ENCODE results near the gene SPRY1.

SPRY1 gene

DNA sequence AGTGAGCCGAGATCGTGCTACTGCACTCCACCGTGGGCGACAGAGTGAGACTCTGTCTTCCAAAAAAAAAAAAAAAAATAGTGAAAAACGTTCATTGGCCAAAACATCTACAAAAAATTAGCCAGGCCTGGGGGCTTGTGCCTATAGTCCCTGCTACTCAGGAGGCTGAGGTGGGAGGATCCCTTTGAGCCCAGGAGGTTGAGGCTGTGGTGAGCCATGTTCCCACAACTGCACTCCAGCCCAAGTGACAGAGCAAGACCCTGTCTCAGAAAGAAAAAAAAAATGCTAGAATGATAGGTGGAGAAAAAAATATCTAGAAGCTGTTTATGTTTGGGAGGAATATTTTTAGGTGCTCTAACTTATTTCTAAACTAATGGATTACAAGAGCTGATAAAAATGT lies 14.9 kb downstream of the SPRY1 start:
- DNase-seq (ENCODE audit: low read depth) = no peak

DNA sequence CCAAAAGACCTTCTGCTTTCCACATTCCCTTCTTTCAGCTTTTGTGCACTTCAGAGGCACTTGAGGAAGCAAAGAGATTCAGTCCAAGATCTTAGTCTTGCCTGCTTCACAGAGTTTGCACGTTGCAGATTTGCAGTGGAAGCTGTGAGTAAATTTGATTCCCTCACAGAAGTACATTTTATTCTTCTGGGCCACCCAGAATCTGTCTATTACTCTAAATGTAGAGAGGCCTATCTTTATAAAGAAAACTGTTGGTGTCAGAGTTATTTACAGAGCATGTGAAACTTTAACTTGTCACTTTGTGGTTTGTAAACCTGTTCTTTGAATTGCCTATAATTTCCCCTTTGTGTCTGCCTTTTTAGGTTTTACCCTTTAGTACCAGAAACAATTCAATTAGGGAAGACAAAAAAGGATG lies 15.5 kb downstream of the SPRY1 start:
- no peak for DNase-seq (ENCODE audit: low read depth)

DNA sequence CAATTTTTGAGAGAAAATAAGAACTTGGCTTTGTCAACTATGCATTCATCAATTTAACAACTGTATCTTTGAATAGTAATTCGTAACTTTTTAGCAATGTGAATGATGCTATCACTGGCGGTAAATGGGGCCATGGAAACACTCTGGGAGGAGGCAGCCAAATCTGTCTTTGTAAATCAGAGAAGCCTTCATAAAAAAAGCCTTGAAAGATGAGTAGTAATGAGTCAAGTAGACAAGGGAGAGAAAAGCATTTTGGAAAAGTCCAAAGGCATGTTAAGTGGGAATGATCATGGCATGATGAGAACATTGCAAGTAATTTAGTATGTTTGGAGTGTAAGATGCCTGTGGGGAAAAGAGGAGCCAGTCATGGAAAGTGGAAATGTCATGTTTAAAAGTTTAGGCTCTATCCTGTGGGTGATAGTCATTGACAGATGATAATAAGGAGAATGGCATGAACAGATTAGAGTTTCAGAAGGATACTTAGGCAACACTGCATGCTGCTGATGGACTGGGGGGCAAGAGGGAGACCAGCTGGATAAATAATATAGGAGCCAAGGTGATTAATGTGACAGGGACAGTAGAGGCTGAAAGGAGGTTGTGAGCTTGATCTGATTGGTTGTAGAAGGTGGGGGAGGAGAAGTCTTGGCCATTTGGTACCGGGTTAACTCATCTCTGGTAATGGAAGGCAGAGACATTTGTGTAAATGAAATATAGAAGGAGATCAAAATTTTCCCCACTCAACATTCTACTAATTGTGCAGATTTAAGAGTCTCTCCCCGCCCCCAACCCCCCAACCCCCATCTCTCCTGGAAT lies 16.3 kb downstream of the SPRY1 start:
- DNase-seq (ENCODE audit: low read depth) = no peak

DNA sequence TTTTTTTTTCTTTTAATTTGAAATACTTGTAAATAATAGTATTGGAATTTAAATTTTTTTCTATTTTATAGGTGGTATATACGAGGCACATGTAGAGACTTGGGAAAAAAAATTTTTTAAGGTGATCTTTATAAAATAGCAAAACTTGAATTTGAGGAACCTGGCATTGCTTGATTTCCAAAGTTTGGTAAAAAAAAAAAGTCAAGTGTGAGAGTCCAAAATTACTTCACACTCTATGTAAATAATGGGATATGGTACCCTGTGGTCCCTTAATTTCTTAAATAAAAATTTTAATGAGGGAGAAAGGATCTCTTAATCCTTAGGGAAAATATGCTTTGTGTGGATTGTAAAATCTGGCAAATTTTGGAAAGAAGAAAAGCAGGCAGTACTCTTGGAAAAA lies 19.0 kb downstream of the SPRY1 start:
- no peak for DNase-seq (ENCODE audit: low read depth)

DNA sequence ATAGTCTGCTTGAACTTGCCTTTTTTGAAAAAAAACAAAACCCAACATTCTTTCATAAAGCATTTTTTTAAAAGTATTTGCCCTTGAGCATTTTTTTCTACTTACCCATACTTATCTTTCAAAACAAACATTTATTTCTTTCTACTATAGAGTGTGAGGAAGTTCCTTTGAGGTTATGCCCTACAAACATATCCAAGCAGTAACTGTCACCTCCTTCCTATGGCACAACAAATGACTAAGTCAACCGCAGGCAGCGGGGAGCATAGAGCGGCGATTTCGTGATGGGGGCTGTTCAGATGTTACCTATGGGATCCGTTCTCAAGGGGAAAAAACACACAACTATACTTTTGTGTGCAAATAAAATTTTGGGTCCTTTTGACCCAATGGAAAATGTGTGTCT lies 19.4 kb downstream of the SPRY1 start:
- DNase-seq (ENCODE audit: low read depth) = peak; percentile 77

DNA sequence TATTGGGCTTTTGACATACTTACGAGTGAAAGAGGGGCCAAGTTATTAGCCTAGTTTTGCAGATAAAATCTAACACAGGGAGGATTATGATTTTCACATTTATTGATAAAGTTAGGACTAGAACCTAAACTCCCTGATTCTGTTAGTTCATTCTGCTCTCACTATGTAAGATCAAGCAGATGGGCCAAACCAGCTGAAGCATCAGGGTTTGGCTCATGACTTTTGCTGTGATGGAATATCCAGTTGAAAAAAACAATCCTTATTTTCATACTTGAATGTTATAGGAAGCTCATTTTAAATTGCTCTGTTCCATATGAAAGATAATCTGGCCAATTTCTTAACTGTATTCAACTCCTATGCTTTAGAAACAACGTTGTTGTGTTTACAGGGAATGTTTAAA lies 21.2 kb downstream of the SPRY1 start:
- no peak for DNase-seq (ENCODE audit: low read depth)

DNA sequence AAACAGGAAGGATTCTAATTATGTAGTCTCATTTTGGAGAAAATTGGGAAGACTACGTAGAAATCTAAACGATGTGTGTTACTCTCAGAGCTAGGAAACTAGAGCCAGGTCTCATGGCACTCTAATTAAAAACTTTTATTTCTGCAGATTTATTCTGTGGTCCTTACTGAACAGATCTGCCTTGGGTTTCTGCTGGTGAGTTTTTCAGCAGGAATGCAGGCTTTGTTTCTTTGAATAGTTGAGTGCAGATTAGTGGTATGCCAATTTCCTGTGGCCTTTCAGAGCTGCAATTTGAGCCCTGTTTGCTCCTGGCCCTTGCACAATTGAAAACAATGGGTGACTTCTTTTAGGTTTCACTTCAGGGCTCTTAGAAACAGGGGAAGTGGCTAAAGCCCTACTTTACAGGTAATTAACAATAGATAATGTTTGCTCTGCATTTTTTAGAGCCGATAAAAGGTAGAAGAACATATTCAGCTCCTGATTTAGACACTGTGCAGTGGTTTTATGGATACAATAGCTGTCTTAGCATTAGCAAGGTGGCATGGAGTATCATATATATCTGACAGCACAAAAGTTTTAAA lies 21.8 kb downstream of the SPRY1 start:
- DNase-seq (ENCODE audit: low read depth) = peak; percentile 97

DNA sequence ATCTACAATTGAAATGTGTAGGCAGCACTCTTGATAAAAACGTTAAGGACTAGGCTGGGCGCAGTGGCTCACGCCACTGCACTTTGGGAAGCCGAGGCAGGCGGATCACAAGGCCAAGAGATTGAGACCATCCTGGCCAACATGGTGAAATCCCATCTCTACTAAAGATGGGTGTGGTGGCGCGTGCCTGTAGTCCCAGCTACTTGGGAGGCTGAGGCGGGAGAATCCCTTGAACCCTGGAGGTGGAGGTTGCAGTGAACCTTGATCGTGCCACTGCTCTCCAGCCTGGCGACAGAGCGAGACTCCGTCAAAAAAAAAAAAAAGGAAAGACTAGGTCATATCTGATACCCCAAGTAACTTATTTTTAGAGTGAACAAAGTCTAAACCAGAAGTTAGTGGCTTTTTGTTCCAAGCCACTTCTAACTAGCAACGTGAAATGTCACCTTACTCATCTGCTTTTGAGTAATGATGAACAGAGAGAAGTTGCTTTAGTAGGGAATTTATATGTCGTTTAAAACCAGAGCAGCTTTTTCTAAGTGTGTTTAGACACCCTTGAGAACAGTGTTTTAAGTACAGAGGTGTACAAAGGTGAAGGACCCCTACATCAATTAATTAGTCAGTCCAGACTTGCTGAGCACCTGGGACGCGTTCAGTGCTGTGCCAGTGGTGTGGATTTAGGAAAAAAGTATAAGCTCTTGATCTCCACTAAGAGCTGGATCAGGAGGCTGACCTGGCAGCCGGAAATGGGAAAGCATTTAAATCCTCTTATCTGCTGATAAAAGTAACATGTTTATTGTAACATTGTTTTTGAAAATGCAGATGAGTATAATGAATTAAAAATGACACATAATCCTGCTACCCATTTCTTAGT lies 23.5 kb downstream of the SPRY1 start:
- no peak for DNase-seq (ENCODE audit: low read depth)

DNA sequence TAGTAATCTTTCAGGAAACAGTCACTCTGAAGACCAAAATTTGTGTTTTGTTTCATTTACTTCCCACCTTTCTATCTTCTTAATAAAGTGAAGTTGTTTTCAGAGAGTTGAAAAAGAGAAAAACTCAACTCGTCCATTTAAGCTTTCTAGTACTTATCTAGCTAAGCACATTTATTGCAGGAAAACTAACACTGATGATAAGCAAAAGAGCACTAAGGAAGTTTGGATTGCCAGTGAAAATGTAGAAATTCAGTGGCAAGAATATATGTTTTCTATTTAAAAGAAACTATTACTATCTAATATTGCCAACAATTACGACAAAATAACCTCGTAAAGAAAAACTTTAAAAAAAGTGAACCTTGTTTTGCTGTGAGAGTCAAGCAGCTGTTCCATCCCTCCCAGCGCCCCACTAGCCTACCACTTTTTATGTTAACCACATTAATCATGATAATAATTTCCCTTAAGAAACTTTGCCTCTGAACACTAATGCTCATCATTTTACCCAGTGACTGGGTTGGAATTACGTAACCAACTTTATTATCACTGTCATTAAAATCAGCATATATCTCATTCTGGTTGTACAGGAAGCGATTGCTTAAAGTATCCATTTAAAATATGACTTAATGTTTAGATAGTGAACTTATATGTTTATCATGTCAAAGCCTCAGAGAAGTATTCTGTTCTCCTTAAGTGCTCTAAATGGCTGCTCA lies 24.8 kb downstream of the SPRY1 start:
- DNase-seq (ENCODE audit: low read depth) = peak; percentile 63

DNA sequence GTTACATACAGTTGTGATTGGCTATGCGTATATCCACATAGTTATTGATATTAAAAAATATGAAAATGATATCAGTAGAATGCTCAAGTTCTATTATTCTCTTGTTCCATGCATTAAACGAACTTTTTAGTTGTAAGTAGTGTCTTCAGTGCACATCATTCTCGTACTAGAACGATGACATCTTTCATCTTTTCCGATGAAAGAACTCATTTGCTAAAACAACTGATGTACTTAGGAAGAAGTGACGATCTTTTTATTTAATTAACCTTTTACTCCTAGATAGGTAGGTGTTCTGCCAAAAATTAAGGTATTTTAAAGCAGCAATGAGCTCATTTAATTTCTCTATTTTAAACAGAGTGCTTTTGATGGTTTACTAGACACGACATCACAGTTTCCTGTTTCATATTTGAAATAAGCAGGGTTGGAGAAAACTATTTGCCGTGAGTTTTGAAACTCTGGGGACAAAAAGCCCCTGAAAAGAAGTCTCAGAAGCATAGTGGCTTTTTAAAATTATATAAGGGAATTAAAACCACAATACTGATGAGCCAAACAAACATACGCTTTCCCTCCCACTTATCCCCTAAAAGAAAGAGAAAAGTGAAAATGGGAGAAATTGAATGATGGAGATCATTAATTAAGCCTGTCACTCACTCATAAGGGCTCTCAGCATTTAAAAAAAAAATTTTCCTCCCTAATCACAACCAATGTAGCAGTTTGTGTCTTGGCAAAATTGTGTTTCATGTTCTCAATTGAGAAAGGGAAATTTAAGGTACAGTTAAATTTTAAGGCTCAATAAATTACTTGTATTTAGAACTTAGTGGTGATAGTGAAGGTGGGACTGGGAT lies 25.6 kb downstream of the SPRY1 start:
- no peak for DNase-seq (ENCODE audit: low read depth)

DNA sequence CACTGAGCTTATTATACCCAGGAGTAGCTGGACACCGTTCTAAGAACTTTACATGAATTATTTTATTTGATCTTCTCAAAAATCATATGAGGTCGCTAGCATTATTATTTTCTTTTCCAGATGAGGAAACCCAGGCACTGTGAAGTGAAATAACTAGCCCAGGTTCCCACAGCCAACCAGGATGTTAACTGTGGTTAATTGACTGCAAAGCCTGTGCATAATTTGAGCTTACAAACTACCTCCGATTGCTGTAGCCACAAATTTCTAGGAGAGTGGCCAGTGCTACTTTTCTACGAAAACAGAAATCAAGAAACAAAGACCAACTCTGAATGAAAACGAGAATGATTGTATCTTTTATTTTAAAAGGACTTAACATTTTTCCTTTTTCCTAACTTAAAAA lies 27.2 kb downstream of the SPRY1 start:
- no peak for DNase-seq (ENCODE audit: low read depth)

DNA sequence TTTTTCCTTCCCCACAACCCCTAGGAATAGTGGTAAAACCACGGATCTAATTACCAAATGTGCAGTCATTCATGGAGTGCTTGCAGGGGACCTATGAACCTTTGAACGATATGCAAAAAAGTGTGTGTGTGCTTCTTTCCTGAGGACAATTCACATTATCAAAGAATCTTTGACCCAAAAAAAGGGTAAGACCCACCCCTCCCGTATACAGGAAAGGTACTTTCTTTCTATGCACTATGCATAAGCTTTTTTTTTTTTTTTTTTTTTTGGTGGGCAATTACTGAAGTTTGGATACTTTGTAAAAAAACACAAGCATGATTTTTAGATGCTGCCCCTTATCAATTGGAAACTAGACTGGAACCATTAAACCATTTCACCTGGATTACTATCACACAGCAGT lies 31.4 kb downstream of the SPRY1 start:
- no peak for DNase-seq (ENCODE audit: low read depth)

DNA sequence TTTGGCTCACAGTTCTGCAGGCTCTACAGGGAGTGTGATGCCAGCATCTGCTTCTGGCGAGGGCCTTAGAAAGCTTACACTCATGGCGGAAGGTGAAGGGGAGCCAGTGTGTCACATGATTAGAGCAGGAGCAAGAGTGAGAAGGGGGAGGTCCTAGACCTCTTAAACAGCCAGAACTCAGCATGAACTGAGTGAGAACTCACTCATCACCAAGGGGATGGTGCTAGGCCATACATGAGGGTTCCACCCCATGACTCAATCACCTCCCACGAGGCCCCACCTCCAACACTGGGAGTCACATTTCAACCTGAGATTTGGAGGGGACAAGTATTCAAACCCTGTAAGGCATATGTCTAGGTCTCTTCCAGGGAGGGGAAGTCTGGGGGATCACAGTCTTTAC lies 33.4 kb downstream of the SPRY1 start:
- DNase-seq (ENCODE audit: low read depth) = no peak

DNA sequence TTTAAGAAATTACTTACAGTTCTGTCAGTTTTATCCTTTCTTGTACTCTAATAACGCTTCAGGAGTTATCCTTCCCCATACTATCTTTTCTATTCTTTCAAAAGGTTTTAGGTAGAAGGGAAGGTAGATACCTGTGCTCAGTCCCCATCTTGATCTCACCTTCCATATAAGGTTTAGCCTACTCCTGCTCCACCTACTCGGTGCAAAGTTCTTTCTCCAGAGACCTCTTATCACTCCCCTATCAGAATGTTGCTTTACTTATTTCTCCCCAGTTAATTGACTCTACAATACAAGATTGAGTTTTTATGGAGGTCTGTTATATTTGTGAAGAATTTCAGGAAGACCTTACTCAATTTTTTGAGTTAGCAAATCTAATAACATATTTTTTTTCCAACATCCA lies 33.9 kb downstream of the SPRY1 start:
- DNase-seq (ENCODE audit: low read depth) = no peak

DNA sequence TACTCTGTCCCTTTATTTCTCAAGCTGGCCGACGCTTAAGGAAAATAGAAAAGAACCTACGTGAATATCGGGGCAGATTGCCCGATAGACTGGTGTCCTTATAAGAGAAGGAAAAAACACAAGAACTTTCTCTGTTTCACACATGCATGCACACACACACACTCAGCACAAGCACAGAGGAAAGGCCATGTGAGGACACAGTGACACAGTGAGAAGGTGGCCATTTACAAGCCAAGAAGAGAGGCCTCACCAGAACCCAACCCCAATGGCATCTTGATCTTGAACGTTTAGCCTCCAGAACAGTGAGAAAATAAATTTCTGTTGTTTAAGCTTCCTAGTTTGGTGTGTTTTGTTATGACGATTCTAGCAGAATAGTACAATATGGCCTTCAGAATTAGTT lies 37.0 kb downstream of the SPRY1 start:
- no peak for DNase-seq (ENCODE audit: low read depth)

DNA sequence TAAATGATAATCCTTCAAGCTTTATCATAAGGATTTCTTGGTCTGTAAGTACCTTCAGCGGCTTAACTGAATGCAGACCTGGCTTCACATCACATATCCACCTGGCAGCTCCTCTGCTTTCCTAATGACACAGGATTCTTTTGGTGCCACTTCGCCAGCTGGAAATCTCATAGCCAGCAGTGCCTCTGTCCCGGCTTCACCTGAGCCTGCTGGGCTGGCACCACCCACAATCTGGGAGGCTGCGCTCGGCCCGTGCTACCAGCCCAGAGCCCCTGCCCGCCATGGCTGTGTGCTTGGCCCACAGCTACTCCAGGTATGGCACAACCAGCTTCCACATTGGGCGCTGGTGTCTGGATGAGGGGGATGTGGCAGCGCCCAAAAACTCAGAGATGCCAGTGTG lies 37.4 kb downstream of the SPRY1 start:
- DNase-seq (ENCODE audit: low read depth) = no peak

DNA sequence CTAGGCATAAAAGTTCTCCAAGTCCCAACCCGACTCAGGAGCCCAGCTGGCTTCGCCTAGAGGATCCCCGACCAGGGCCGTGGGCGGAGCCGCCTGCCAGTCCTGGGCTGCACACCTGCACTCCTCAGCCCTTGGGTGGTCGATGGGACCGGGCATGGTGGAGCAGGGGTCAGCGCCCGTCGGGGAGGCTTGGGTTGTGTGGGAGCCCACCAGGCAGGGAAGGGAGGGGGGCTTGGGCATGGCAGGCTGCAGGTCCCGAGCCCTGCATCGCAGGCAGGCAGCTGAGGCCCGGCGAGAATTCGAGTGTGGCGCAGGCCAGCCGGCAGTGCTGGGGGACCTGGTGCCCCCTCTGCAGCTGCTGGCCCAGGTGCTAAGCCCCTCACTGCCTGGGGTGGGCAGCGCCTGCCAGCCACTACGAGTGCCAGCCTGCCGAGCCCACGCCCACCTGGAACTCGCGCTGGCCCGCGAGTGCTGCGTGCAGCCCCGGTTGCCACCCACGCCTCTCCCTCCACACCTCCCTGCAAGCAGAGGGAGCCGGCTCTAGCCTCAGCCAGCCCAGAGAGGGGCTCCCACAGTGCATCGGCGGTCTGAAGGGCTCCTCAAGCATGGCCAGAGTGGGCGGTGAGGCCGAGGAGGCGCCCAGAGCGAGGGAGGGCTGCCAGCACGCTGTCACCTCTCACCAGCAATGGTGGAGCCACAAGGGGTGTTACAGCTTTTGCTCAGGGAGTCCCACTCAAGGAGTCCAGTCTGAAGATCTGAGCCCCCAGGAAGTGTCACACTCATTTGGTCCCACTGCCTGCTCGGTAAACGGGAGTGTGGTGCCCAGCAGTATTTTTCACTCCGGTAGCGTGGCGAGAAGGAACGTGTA lies 38.9 kb downstream of the SPRY1 start:
- DNase-seq (ENCODE audit: low read depth) = no peak

DNA sequence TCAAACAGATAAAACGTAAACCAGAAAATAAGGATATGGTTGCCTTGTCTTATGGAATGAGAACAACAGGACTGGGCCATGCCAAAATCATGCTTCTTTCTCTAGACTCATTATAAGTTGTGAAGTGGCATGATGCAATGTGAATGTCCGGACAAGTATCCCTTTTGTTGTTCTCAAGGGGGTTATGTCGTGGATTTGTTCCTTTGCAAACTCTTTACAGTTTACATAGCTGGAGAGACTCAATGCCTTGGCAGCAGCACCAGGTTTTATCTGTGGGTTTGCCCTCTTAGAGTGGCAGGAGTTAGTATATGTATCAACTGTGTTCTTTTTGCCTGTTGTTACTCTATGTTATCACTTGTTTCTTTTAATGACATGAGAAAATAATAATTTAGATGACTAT lies 41.4 kb downstream of the SPRY1 start:
- no peak for DNase-seq (ENCODE audit: low read depth)

DNA sequence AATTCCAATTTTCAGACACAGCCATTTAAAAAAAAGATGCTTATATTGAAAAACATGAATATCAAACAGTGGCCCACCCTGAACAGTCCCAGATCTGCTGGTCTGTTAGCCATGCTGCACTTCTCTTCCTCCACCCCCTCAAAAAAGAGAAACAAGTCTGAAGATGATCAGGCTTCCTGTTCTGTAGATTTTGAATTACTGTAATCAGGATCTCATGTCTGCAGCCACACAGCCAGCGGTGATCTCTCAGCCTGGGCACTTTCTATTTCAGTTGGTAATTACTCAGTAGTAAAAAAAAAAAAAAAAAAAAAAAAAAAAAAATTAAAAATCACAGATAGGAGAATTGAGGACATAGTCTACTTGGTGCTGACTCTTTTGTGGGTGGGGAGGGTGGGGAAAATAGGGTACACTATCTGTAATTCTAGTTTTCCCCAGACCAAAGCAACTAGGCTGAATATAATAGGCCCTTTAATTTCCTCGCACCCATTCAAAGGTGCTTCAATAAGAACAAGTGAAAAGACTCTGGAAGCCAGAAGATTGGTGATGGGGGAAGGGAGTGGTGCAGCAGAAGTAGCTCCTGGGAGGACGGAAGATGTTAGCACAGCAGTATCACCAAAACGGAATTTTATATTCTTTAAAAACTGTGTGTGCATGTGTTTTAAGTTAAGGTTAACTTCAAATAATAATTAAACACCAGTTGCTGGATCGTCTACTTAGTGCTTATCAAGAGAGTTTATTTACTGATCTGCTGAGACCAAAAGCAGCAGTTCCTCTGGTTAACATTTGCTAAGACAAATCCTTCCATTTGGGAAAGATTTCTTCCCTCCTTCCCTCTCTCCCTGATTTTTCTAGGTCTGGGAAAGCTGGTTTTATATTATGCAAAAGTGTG lies 47.0 kb downstream of the SPRY1 start:
- DNase-seq (ENCODE audit: low read depth) = peak; percentile 24

Data from iris pigment epithelial cell (primary cell).